Measurements from ENCODE around the gene SLC34A1.

SLC34A1 gene

DNA sequence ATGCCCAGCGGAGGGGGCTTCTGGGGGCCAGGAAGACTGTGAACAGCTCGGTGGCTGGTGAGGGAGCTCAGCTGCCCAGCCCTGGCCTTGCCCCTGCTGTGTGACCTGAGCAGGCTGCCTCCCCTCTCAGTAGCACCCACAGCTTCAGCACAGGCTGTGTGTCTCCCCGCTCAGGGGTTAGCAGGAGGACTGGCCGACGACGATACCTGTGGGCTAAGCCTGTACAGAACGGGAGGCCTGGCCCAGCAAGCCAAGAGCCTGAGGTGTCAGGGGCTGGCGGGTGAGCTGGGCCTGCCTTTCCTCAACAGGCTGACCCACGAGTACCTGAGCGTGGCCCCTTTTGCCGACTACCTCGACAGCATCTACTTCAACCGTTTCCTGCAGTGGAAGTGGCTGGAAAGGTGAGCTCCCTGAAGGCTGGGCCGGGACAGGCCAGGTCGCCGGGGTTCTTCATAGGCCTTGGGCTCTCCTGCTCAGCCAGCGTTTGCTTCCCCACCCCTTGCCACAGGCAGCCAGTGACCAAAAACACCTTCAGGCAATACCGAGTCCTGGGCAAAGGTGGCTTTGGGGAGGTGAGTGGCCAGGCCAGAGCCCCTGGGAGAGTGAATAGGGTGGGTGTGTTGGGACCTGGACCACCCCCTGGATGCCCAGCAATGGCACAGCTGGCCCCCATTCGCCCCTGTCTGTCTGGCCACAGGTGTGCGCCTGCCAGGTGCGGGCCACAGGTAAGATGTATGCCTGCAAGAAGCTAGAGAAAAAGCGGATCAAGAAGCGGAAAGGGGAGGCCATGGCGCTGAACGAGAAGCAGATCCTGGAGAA lies 48.8 kb downstream of the SLC34A1 start:
- no peak for DNase-seq

- no peak for DNase-seq
These were observed 49.5 kb downstream of the SLC34A1 start for GRCh38 chr5:177433658-177434217.

DNA sequence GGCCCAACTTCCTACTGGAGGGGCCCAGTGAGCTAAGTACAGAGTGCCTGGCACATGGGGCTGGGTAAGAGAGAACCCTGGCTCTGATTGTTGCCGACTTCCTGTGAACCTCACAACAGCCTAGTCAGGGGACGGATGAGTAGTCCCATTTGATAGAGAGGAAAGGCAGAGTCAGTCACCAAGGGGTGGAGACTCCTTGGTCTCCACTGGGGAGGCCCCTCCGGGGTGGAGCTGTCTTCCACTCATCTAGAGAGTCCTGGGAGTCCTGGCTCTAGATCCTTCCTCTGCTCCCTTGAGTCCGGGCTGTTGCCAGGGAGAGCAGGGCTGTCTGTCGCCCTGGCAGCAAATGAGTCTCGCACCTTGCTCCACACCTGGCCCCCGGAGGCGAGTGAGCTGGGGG lies 50.2 kb downstream of the SLC34A1 start:
- peak; percentile 57 for DNase-seq

- no peak for DNase-seq
These were observed 50.9 kb downstream of the SLC34A1 start for GRCh38 chr5:177434942-177435738.

GRCh38 chr5:177435847-177436536 lies 51.8 kb downstream of the SLC34A1 start:
- DNase-seq: no peak

- no peak for DNase-seq
These were observed 53.4 kb downstream of the SLC34A1 start for GRCh38 chr5:177437623-177438022.

DNA sequence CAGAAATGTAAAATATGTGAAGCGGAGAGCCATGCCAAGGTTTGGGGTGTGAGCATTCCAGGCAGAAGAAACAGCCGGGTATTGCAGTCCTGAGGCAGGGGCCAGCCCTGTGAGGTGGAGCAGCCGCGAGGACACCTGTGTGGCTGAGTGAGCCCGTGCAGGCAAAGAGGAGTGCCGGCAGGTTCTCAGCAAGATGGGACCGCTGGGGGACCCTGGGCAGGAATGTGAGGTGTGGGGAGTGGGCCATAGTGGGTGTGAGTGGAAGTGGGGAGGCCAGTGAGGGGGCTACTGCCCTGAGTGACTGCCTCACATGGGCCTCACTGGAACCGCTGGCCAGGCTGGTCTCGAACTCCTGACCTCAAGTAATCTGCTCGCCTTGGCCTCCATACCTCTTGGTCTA lies 54.2 kb downstream of the SLC34A1 start:
- DNase-seq: no peak

DNA sequence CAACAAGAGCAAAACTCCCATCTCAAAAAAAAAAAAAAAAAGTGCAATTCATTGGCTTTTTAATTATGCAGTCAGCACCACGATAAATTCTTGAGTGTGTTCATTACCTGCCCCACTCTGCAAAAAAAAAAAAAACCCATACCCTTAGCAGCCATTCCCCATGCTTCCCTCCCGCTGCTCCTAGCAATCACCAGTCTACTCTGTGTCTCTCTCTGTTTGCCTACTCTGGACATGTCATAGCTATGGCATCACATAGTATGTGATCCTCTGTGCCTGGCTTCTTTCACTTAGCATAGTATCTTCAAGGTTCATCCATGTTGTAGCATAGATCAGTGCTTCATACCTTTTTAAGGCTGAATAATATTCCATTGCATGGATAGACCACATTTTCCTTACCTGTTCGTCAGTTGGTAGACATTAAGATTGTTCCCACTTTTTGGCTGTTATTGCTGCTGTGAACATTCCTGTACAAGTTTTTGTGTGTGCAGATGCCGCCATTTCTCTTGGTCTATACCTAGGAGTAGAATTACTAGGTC lies 55.4 kb downstream of the SLC34A1 start:
- DNase-seq: no peak

DNA sequence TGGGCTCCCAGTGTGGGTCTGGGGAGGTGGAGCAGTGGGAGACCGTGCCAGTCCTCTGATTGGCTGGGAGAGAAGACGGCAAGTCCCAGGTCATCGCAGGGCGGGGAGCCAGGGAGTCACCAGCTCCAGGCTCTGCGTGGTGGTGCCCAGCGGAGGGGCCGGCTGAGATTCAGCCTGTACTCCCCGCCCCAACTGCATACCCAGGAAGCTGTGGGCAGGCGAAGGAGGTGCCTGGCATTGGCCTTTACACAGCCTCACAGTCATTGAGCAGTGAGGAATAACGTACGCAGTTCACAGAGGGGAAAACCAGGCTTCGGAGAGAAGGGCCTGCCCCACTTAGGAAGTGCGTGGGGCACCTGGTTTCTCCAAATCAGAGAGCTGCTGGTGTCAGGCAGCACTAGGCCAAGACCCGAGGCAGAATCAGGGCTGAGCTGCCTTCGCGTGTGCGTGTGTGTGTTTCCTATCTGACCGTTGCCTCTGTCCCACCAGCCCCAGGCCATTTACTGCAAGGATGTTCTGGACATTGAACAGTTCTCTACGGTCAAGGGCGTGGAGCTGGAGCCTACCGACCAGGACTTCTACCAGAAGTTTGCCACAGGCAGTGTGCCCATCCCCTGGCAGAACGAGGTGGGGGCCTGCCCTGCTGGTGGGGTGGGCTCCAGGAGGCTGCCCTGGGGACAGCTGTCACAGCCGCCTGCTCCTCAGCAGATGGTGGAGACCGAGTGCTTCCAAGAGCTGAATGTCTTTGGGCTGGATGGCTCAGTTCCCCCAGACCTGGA lies 56.2 kb downstream of the SLC34A1 start:
- peak; percentile 82 for DNase-seq

DNA sequence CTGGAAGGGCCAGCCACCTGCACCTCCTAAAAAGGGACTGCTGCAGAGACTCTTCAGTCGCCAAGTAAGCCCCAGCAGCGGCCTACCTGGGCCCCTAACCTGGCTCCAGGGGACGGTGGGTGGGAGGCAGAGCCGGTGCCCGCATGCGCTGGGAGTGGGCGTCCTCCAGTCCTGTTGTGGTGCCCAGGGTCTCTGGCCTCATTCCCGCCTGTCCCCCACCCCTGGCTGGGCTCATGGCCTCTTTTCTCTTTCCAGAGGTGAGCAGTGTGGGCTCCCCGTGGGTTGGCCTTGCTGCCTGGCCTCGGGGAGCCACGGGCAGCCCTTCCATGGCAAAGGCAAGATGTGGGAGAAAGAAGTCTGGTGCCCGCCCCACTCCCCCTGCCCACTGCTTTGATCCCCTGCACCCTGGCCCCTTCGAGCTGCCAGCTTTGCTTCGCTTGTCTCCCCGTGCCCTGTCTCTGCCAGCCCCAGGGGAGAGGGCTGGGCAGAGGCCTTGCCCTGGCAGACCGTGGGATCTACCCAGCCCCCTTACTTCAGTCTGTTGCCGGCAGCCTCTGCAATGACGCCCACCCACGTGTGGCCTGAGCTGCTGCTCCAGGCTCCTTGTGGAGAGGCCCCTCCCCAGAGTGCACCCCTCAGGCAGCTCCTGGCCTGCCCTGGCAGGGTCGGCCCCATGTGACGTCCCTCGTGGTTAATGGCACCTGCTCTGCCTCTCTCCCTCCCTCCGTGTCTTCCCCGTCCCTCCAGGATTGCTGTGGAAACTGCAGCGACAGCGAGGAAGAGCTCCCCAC lies 57.0 kb downstream of the SLC34A1 start:
- no peak for DNase-seq

- no peak for DNase-seq
These were observed 58.0 kb downstream of the SLC34A1 start for GRCh38 chr5:177442066-177442826.

DNA sequence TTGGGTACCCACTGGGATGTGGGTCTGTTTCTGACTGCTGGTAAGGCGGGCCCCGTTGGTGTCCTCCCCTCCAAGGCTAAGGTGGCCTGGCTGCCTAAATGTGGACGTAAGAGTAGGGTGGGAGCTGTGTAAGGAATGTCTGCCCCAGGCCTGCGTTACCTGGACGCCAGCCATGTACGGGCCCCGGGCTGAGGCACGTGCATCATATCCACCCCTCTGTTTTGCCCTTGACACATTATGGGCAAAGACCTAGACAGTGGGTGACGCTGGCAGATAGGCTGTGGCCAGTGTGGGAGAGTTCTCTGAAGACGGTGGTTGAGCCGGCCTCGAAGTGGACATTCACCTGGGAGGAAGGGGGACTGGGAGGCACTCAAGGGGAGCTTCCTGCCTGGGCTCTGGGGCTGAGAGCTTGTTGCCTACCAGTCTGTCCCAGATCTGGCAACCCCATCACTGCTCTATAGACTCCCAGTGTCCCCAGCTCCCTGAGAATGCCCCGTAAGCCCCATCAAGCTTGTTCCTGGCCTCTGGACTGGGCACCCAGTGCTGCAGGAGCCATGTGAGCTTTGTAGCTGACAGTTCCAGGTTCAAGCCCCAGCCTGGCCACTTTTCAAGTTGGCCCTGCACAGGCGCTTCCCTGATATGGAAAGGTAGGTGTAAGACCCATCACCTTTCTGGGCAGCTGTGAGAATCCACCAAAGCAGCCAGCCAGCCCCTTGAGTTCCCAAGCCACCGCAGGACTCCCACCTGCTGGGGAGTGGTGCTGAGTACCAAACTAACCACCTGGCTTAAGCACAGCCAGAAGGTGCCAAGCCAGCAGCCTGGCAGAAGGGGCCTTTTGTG lies 59.1 kb downstream of the SLC34A1 start:
- DNase-seq: no peak

- peak; percentile 50 for DNase-seq
These were observed 60.1 kb downstream of the SLC34A1 start for GRCh38 chr5:177444106-177445051.

- DNase-seq: peak; percentile 63
These were observed 61.0 kb downstream of the SLC34A1 start for GRCh38 chr5:177445052-177445916.

- no peak for DNase-seq
These were observed 61.6 kb downstream of the SLC34A1 start for GRCh38 chr5:177445917-177446199.

GRCh38 chr5:177446200-177447065 lies 62.2 kb downstream of the SLC34A1 start, which contains the start of gene PRR7:
PRR7 (plus strand) TSS chr5:177446814; CDS start chr5:177455068, 8,254 bp downstream.
- peak; percentile 79 for DNase-seq
